ENCODE data around the gene QSOX1. TPM values are rescaled to one million over a fixed set of nuclear protein-coding genes. Genes with fewer than 3 reads are reported as not detected.

Gene QSOX1
- total and polyA plus RNA-seq, 9 of the 15 experiments (the other 6 are each of a cell fraction or from before 2014, with no cell fraction given): 4.0 to 53.1 (median 15.0) TPM

DNA sequence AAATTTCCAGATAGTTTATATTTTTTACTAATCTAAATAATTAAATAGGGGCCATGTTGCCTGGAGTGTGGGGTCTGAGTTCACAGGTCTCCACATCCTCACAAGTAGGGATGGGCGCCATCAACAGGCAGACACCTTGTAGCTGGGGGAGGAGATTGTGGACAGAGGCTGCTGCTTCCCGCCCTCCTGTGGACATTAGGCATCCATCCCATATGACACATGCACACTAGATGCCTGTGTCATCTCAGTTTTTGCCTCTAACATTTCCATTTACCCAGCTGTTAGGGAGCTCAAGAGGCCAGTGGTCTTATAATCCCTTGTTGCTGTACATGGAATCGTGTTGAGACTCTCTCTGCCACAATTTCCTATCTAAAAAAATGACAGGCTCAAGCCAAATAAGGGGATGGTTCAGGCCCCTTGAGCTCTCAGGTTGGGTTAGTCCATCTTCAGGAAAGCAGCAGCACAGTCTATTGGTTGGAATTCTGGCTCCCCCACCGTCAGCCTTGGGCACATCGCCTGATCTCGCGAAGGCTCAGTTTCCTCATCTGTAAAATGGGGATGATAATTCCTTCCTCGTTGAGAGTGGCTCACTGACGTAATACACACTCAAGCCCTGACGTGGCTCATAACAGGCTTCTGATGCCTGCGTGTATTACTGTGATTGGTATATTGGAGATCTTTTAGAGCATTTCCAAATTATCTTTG, 89.0 kb downstream of the QSOX1 start:
- no peaks in the 10 kb centered on the region for H3K9me1 ChIP-seq (ENCODE audit: control insufficient read depth, insufficient read depth, low read length)
- intact Hi-C loops (cut with micrococcal nuclease): loop anchor here (1.0 to 5.0 kb wide), 2 partner anchors 55 to 536 kb away; no protein-coding TSS in a partner anchor
- peaks cover 22 to 37% of the 10 kb centered on the region in 2 experiments for H3K27me3 ChIP-seq (ENCODE audit: control insufficient read depth in 2 of 2, insufficient read depth in 2 of 2, low read length in 2 of 2)
- no peaks in the 10 kb centered on the region for H3K9me3 ChIP-seq (replicated peaks; ENCODE audit: control insufficient read depth, insufficient read depth, low read depth, low read length)
- in situ Hi-C loops (cut with MboI): no loop called here
- H3K4me1 ChIP-seq (replicated peaks in 1 of 2; ENCODE audit: control insufficient read depth in 2 of 2, insufficient read depth in 2 of 2, low read length in 2 of 2): no peaks in the 10 kb centered on the region
- H3K9ac ChIP-seq (ENCODE audit: insufficient read depth in 1 of 2, low read depth in 2 of 2, low read length in 2 of 2): no peak overlapping the region
- CTCF ChIA-PET (ENCODE audit: low intra/inter-chr PET ratio): interaction anchor here (0.6 kb wide), 1 partner anchor 538 kb away, joined by 3 read pairs; no protein-coding TSS in a partner anchor
- WGBS (ENCODE audit: insufficient coverage, low coverage, missing lambda C conversion rate): 6% methylated on average over 11 of the region's 11 CpGs
- no peaks in the 10 kb centered on the region for H3K79me2 ChIP-seq (ENCODE audit: control insufficient read depth, insufficient read depth, low read length)
- no TSS peak for BruUV-seq (replicated peaks)
- FAIRE-seq (peak; percentile 19), DNase-seq (ENCODE audit: extremely low read depth in 1 of 4, low spot score in 3 of 4) (peak; percentile 57 to 67 (median 64)), ATAC-seq (peak; percentile 84)
- no peak overlapping the region for H3K4me2 ChIP-seq (ENCODE audit: insufficient read depth, low read length)
- no peaks in the 10 kb centered on the region for H3K36me3 ChIP-seq (ENCODE audit: control insufficient read depth, insufficient read depth, low read length)
- H2AFZ ChIP-seq (ENCODE audit: low read depth, low read length): no peak overlapping the region
- no peaks in the 10 kb centered on the region for H4K20me1 ChIP-seq (replicated peaks; ENCODE audit: control insufficient read depth, insufficient read depth, low read length)
- no peak overlapping the region for H3K4me3 ChIP-seq
- POLR2A ChIA-PET: interaction anchor here (0.8 kb wide), 1 partner anchor 13 kb away, joined by 4 read pairs; no protein-coding TSS in a partner anchor
- no peak overlapping the region for H3K27ac ChIP-seq (ENCODE audit: extremely low read depth, low read depth, low read length)
- TF ChIP-seq RB1 (IDR thresholded peaks at IDR 0.05; ENCODE audit: low read depth) (no peak), JUNB (CRISPR knock-in tag; conservative IDR thresholded peaks at IDR 0.05) (no peak), NFYB (IDR thresholded peaks at IDR 0.05; ENCODE audit: extremely low read depth, insufficient read length) (no peak), HNRNPH1 (optimal IDR thresholded peaks at IDR 0.05; ENCODE audit: low read depth, low read length) (no peak), U2AF2 (optimal IDR thresholded peaks at IDR 0.05; ENCODE audit: low read depth, low read length) (no peak), CGGBP1 (CRISPR knock-in tag; IDR thresholded peaks at IDR 0.05) (no peak), CTBP1 (IDR thresholded peaks at IDR 0.05; ENCODE audit: borderline replicate concordance) (peak; percentile 68; the same call in 1 of the 2 replicates), KDM4B (IDR thresholded peaks at IDR 0.05; ENCODE audit: borderline replicate concordance in 2 of 2, low read depth in 1 of 2) (no peak), E2F5 (CRISPR knock-in tag; IDR thresholded peaks at IDR 0.05) (no peak), ADNP (tag; IDR thresholded peaks at IDR 0.05) (peak; percentile 74; the same call in 1 of the 2 replicates), TCF7L2 (IDR thresholded peaks at IDR 0.05; ENCODE audit: low read depth, low read length) (no peak), NR2C1 (IDR thresholded peaks at IDR 0.05) (no peak), NR2C1 (tag; IDR thresholded peaks at IDR 0.05) (no peak), TGIF2 (CRISPR knock-in tag; IDR thresholded peaks at IDR 0.05) (no peak), BCOR (IDR thresholded peaks at IDR 0.05) (peak; percentile 90), RBM25 (IDR thresholded peaks at IDR 0.05; ENCODE audit: low read depth, low read length, severe bottlenecking) (peak; percentile 96), CBX3 (IDR thresholded peaks at IDR 0.05; ENCODE audit: borderline replicate concordance in 1 of 2, low read length in 2 of 2) (0 out of 3 replicates have a peak, but pooled peaks of 1 of the 2 experiments have one; percentile 29)
- TF ChIP-seq, protein P1, sequence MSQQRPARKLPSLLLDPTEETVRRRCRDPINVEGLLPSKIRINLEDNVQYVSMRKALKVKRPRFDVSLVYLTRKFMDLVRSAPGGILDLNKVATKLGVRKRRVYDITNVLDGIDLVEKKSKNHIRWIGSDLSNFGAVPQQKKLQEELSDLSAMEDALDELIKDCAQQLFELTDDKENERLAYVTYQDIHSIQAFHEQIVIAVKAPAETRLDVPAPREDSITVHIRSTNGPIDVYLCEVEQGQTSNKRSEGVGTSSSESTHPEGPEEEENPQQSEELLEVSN (IDR thresholded peaks at IDR 0.05; ENCODE audit: borderline replicate concordance in 1 of 2, extremely low read depth in 1 of 2, insufficient read depth in 1 of 2, insufficient read length in 1 of 2, low read depth in 1 of 2, low read length in 1 of 2, poor library complexity in 1 of 2, severe bottlenecking in 1 of 2): peak in 1 of 2 experiments; percentile 69

Measured in K562 (cell line).